NCI-H1694 treated with DMSO at 0.1 percent for 48 hours (cell line): Measurements from ENCODE around the gene SETX.

Experiments
- DNase-seq: peaks from one replicate; lab custom pipeline; 2025; lab: John Stamatoyannopoulos, UW

The SETX gene

DNA sequence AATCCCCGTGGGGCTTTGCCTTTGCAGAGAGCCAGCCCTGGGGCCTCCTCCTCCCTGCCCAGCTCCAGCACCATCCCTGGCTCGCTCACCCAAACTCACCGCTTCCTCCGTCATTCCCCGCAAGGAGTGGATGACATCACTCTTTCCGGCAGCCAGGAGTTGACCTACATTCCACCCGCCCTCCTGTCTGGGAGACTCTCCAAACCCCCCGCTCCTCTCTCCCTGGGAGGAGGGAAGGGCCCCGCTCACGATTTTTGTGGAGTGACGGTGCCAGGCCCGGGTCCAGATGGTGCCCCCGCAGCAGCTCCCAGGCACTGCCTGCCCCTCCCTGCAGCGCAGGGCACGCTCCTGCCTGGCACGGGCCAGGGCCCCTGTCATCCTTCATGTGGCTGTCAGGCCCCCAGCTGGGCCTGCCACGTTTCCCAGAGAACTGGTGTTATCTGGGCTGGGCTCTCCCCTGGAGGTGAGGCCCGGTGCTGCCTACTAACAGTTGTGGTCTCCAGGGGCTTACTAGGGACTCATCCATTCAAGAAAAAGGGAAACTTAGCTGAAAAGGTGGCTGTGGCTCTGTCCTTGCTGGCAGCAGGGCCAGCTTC, 140.7 kb downstream of the SETX start:
- peak; percentile 87 for DNase-seq

DNA sequence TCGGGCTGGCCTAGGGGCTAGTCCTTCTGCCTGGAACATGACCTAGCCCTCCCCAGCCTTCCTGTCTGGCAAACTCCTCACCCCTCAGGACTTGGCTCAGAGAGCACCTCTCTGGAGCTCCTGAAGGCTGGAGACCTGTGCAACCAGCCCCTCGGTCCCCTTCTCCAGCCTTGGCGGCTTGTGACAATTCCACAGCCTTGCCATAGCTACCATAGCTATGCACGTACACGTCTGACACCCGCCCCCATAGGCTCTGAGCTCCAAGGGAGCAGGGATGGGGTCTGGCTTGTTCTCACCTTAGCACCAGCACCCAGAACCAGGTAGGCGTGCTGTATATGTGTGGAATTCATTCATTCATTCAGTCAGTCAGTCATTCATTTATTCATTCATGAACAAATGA, 143.2 kb downstream of the SETX start:
- no peak for DNase-seq
